Measurements from ENCODE around the gene ITPR3. TPM values are rescaled to one million over a fixed set of nuclear protein-coding genes. Genes with fewer than 3 reads are reported as not detected.
A peak's percentile ranks its signal among the peaks of the same experiment; 100 is the strongest.

The ITPR3 gene
- total and polyA plus RNA-seq, 4 donors = 36.7 to 89.5 (median 44.4) TPM

DNA sequence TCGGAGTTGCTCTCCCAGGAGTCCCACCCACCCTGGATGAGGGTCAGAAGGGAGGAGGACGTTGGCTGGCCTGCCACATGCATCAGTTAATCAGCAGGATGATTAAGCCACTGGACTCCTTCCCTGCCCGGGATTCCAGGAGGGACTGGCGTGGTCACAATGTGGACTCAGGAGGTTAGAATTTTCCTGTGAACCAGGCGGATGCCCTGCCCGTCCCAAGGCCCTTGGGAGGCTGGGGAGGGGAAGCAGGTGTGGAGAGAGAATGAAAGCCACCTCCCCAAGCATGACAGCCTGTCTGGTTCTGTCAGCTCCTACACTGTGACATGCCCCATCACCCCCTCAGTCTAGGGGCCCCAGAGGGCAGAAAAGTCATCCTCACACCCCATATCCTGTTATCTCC is 11.6 kb upstream of the ITPR3 start:
- Histone ChIP-seq H3K27ac (ENCODE audit: low read depth in 1 of 2, low read length in 1 of 2) (peak overlapping the region; percentile 25 to 58), H3K9me3 (ENCODE audit: control insufficient read depth in 4 of 4, insufficient read depth in 3 of 4, low read length in 3 of 4) (peaks cover 0 to 6% (median 0%) of the 10 kb centered on the region in 4 donors), H3K9ac (ENCODE audit: insufficient read depth in 1 of 2, low read length in 2 of 2) (no peak overlapping the region), H3K4me3 (no peak overlapping the region), H3K27me3 (ENCODE audit: control insufficient read depth in 3 of 3, insufficient read depth in 3 of 3, low read length in 2 of 3) (no peaks in the 10 kb centered on the region), H3K4me1 (ENCODE audit: control insufficient read depth in 5 of 5, insufficient read depth in 5 of 5, low read length in 5 of 5) (peaks cover 3 to 34% (median 12%) of the 10 kb centered on the region in 5 donors), H3K36me3 (ENCODE audit: control insufficient read depth in 4 of 4, insufficient read depth in 4 of 4, low read length in 4 of 4) (no peaks in the 10 kb centered on the region)
- TF ChIP-seq, protein P1, sequence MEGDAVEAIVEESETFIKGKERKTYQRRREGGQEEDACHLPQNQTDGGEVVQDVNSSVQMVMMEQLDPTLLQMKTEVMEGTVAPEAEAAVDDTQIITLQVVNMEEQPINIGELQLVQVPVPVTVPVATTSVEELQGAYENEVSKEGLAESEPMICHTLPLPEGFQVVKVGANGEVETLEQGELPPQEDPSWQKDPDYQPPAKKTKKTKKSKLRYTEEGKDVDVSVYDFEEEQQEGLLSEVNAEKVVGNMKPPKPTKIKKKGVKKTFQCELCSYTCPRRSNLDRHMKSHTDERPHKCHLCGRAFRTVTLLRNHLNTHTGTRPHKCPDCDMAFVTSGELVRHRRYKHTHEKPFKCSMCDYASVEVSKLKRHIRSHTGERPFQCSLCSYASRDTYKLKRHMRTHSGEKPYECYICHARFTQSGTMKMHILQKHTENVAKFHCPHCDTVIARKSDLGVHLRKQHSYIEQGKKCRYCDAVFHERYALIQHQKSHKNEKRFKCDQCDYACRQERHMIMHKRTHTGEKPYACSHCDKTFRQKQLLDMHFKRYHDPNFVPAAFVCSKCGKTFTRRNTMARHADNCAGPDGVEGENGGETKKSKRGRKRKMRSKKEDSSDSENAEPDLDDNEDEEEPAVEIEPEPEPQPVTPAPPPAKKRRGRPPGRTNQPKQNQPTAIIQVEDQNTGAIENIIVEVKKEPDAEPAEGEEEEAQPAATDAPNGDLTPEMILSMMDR (IDR thresholded peaks at IDR 0.05; ENCODE audit: control extremely low read depth, extremely low read depth) = no peak
- WGBS, 2 donors = 63 to 73% methylated on average over 6 of the region's 6 CpGs
- ATAC-seq (ENCODE audit: insufficient read depth, low FRiP score) = no peak
- peak in 2 of 3 donors; percentile 59 to 68 for DNase-seq

- ATAC-seq (ENCODE audit: insufficient read depth, low FRiP score) (no peak), DNase-seq (no peak)
- peaks cover 3 to 34% (median 12%) of the 10 kb centered on the region in 5 donors for H3K4me1 ChIP-seq (ENCODE audit: control insufficient read depth in 5 of 5, insufficient read depth in 5 of 5, low read length in 5 of 5)
- 52 to 65% methylated on average over 4 of the region's 4 CpGs for WGBS, 2 donors
- TF ChIP-seq, protein P1 (IDR thresholded peaks at IDR 0.05; ENCODE audit: control extremely low read depth, extremely low read depth) = no peak
- peak overlapping the region; percentile 25 to 58 for H3K27ac ChIP-seq (ENCODE audit: low read depth in 1 of 2, low read length in 1 of 2)
- H3K36me3 ChIP-seq (ENCODE audit: control insufficient read depth in 4 of 4, insufficient read depth in 4 of 4, low read length in 4 of 4) = no peaks in the 10 kb centered on the region
- no peak overlapping the region for H3K4me3 ChIP-seq
- H3K9ac ChIP-seq (ENCODE audit: insufficient read depth in 1 of 2, low read length in 2 of 2) = no peak overlapping the region
- peaks cover 0 to 4% (median 0%) of the 10 kb centered on the region in 4 donors for H3K9me3 ChIP-seq (ENCODE audit: control insufficient read depth in 4 of 4, insufficient read depth in 3 of 4, low read length in 3 of 4)
- no peaks in the 10 kb centered on the region for H3K27me3 ChIP-seq (ENCODE audit: control insufficient read depth in 3 of 3, insufficient read depth in 3 of 3, low read length in 2 of 3)
Measured at GRCh38 chr6:33610067-33610466, 11.1 kb upstream of the ITPR3 start.

DNA sequence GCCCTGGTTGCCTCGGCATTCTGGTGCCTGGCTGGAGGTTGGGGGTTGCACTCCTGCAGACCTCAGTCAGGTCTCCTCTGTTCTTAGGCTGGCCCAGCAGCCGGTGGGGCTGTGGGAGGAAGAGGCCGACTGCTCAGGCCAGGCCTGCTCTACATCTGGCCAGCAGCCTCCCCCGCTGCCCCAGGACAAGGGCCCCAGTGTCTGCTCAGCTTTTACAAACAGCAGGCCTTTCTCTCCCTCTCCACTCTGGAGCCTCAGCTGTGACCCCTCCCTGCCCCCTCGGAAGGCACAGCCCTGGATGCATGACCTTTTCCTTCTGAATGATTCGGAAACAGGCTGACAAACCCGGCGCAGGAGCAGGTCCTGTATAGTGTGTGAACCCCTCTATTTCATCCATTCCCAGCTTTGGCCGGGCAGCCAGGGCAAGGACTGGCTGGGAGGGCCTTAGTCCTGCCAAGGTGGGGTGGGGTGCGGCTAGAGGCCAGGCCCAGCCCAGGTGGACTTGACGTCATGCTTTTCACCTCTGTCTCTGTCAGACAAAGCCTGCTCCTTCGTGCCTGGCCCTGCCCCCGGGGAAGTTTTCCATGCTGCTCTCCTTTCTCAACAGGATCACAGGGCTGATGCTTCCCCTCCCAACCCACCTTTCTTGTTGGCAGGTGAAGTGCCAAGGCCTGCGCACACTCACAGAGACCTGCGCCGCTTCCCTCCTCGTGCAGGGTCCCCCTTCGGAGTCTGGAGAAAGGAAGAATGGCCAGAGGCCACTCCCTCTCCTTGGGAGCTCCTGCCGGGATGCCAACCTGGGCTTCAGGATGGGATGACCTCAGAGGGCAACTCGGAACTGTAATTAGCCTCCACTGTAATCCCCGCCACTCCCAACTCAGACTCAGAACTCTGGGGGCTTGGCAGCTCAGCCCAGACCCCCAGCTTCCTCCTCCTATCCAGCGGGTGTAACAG is 10.1 kb upstream of the ITPR3 start:
- no peaks in the 10 kb centered on the region for H3K9me3 ChIP-seq (ENCODE audit: control insufficient read depth in 4 of 4, insufficient read depth in 3 of 4, low read length in 3 of 4)
- DNase-seq (no peak), ATAC-seq (ENCODE audit: insufficient read depth, low FRiP score) (no peak)
- H3K27me3 ChIP-seq (ENCODE audit: control insufficient read depth in 3 of 3, insufficient read depth in 3 of 3, low read length in 2 of 3) = no peaks in the 10 kb centered on the region
- no peaks in the 10 kb centered on the region for H3K36me3 ChIP-seq (ENCODE audit: control insufficient read depth in 4 of 4, insufficient read depth in 4 of 4, low read length in 4 of 4)
- H3K4me3 ChIP-seq = no peak overlapping the region
- TF ChIP-seq, protein P1 (IDR thresholded peaks at IDR 0.05; ENCODE audit: control extremely low read depth, extremely low read depth) = no peak
- peaks cover 3 to 34% (median 12%) of the 10 kb centered on the region in 5 donors for H3K4me1 ChIP-seq (ENCODE audit: control insufficient read depth in 5 of 5, insufficient read depth in 5 of 5, low read length in 5 of 5)
- H3K27ac ChIP-seq (ENCODE audit: low read depth in 1 of 2, low read length in 1 of 2) = peak overlapping the region in 1 of 2 donors; percentile 10
- H3K9ac ChIP-seq (ENCODE audit: insufficient read depth in 1 of 2, low read length in 2 of 2) = no peak overlapping the region
- 83 to 91% methylated on average over 22 of the region's 22 CpGs for WGBS, 2 donors
